Measurements from ENCODE around the gene HTRA1. TPM values are rescaled to one million over a fixed set of nuclear protein-coding genes. Genes with fewer than 3 reads are reported as not detected.

HTRA1 gene
- total RNA-seq, 1 experiment from 2014 or later = 0.39 TPM

DNA sequence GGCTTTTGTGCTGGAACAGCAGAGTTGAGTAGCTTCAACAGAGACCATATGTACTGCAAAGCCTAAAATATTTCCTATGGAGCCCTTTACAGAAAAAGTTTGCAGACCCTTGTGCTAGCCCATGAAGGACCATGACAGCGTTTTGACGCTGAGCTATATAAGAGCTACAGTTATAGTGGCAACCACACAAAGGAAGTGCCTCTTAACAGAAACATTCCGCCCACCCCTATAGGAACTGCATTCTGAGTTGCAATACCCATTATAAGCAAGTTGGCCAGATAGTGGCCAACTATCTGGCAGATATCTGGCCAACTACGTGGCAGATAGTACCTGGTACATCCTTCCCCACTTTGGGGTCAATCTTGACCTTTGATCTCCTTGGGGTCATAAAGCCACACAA lies 51.7 kb downstream of the HTRA1 start:
- ChIA-PET RAD21 (ENCODE audit: low non-redundant PET in 1 of 2, low total read pairs in 2 of 2, uncharacterized antibody in 2 of 2, unreplicated experiment in 2 of 2) (no interaction called here), POLR2A (no interaction called here), CTCF (no interaction called here)
- no TSS peak for BruUV-seq (replicated peaks)
- Histone ChIP-seq H3K9me2 (ENCODE audit: insufficient read depth) (no peaks in the 10 kb centered on the region), H3K9ac (ENCODE audit: low read length) (no peak overlapping the region), H2AFZ (ENCODE audit: low read depth, low read length, poor library complexity, severe bottlenecking) (no peak overlapping the region), H3K79me2 (ENCODE audit: insufficient read depth, low read length) (no peaks in the 10 kb centered on the region), H3K4me1 (ENCODE audit: control insufficient read depth in 1 of 2, insufficient read depth in 2 of 2, low read length in 2 of 2) (no peaks in the 10 kb centered on the region), H3K4me3 (replicated peaks in 1 of 2; ENCODE audit: low read depth in 1 of 2, low read length in 2 of 2) (no peak overlapping the region), H3K4me2 (ENCODE audit: low read length) (no peak overlapping the region), H3K36me3 (ENCODE audit: control insufficient read depth in 1 of 2, insufficient read depth in 2 of 2, low read length in 2 of 2) (no peaks in the 10 kb centered on the region), H3K9me3 (ENCODE audit: control insufficient read depth in 1 of 2, insufficient read depth in 1 of 2, low read depth in 1 of 2, low read length in 2 of 2) (no peaks in the 10 kb centered on the region), H4K20me1 (ENCODE audit: insufficient read depth) (no peaks in the 10 kb centered on the region), H3K27me3 (ENCODE audit: insufficient read depth, low read length) (no peaks in the 10 kb centered on the region), H3K27ac (ENCODE audit: low read depth, low read length) (no peak overlapping the region)
- TF ChIP-seq ZNF274 (IDR thresholded peaks at IDR 0.05; ENCODE audit: low read depth, low read length) = no peak
- no peak for TF ChIP-seq POLR2A (IDR thresholded peaks at IDR 0.05; ENCODE audit: borderline replicate concordance, extremely low read depth, insufficient read depth, insufficient read length)
- TF ChIP-seq, protein P1, sequence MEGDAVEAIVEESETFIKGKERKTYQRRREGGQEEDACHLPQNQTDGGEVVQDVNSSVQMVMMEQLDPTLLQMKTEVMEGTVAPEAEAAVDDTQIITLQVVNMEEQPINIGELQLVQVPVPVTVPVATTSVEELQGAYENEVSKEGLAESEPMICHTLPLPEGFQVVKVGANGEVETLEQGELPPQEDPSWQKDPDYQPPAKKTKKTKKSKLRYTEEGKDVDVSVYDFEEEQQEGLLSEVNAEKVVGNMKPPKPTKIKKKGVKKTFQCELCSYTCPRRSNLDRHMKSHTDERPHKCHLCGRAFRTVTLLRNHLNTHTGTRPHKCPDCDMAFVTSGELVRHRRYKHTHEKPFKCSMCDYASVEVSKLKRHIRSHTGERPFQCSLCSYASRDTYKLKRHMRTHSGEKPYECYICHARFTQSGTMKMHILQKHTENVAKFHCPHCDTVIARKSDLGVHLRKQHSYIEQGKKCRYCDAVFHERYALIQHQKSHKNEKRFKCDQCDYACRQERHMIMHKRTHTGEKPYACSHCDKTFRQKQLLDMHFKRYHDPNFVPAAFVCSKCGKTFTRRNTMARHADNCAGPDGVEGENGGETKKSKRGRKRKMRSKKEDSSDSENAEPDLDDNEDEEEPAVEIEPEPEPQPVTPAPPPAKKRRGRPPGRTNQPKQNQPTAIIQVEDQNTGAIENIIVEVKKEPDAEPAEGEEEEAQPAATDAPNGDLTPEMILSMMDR (IDR thresholded peaks at IDR 0.05 in 2 of 3, conservative IDR thresholded peaks at IDR 0.05 in 1 of 3; ENCODE audit: borderline replicate concordance in 1 of 3, insufficient read depth in 1 of 3, low read depth in 2 of 3, low read length in 2 of 3) = no peak
- TF ChIP-seq EZH2 (IDR thresholded peaks at IDR 0.05) = no peak
- no peak for TF ChIP-seq FOSL1 (IDR thresholded peaks at IDR 0.05; ENCODE audit: low read depth)
- no peak for TF ChIP-seq EZH2phosphoT487 (IDR thresholded peaks at IDR 0.05; ENCODE audit: borderline replicate concordance)
- TF ChIP-seq, protein P2, sequence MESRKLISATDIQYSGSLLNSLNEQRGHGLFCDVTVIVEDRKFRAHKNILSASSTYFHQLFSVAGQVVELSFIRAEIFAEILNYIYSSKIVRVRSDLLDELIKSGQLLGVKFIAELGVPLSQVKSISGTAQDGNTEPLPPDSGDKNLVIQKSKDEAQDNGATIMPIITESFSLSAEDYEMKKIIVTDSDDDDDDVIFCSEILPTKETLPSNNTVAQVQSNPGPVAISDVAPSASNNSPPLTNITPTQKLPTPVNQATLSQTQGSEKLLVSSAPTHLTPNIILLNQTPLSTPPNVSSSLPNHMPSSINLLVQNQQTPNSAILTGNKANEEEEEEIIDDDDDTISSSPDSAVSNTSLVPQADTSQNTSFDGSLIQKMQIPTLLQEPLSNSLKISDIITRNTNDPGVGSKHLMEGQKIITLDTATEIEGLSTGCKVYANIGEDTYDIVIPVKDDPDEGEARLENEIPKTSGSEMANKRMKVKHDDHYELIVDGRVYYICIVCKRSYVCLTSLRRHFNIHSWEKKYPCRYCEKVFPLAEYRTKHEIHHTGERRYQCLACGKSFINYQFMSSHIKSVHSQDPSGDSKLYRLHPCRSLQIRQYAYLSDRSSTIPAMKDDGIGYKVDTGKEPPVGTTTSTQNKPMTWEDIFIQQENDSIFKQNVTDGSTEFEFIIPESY (IDR thresholded peaks at IDR 0.05; ENCODE audit: extremely low read depth, insufficient replicate concordance, low read length) = no peak
- TF ChIP-seq YY1 (IDR thresholded peaks at IDR 0.05; ENCODE audit: extremely low read depth, insufficient replicate concordance, low read depth, low read length) = no peak
- TF ChIP-seq CEBPB (IDR thresholded peaks at IDR 0.05; ENCODE audit: low read depth) = no peak
- no peak for TF ChIP-seq TCF7L2 (IDR thresholded peaks at IDR 0.05; ENCODE audit: borderline replicate concordance, extremely low read depth, insufficient read depth, insufficient read length)
- no peak for TF ChIP-seq SRF (IDR thresholded peaks at IDR 0.05; ENCODE audit: low read depth)
- TF ChIP-seq POLR2AphosphoS5 (IDR thresholded peaks at IDR 0.05; ENCODE audit: low read depth, low read length) = no peak
- TF ChIP-seq CBX3 (IDR thresholded peaks at IDR 0.05; ENCODE audit: low read depth) = no peak
- no peak for TF ChIP-seq EGR1 (IDR thresholded peaks at IDR 0.05; ENCODE audit: low read depth)
- TF ChIP-seq ZFX (IDR thresholded peaks at IDR 0.05) = no peak
- no peak for TF ChIP-seq JUND (IDR thresholded peaks at IDR 0.05)
- no peak for TF ChIP-seq RAD21 (IDR thresholded peaks at IDR 0.05; ENCODE audit: low read depth)
- intact Hi-C loops (cut with micrococcal nuclease) = no loop called here
- ATAC-seq (no peak), DNase-seq (ENCODE audit: low read depth, low spot score) (no peak)
